Measurements from ENCODE around the gene CDH4.

CDH4 gene

DNA sequence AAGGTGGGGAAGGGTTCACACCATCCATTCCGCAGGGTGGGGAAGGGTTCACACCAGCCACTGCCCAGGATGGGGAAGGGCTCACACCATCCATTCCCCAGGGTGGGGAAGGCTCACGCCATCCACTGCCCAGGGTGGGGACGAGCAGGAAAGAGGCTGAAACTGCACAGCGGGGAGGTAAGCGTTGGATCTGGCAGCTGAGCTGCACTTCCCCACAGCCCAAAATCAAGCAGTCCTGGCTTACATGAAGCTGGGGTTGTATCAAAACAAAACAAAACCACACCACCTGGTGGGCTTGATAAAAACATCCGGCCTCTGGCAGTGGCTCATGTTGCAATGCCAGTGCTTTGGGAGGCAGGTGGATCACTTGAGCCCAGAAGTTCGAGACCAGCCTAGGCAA lies 545.1 kb downstream of the CDH4 start:
- ChIA-PET CTCF (interaction anchor here (0.6 to 1.0 kb wide), 2 partner anchors 46 to 130 kb away, joined by 3 to 4 read pairs; no protein-coding TSS in a partner anchor), POLR2A (no interaction called here)
- H3K27ac ChIP-seq (ENCODE audit: extremely low read depth, low read depth, low read length) = no peak overlapping the region

DNA sequence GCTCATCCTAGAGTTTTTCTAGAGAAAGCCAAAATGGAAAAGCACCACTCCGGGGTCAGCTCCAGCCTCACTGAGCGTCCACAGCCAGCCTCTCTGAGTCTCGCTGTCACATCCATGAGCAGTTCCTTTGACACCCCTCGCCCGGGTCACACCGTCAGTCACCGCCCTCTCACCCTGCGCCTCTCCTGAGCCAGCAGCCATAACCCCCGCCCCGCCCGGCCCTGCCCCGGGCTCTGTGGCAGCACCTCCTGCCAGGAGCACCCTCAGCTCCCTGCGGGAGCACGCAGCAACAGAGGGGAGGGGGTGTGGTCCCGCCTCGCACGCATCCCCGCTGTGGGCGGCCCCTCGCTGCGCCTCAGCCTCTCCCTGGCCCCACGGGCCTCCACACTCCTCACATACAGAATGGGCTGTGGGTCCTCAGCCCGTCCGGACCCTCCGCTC lies 545.9 kb downstream of the CDH4 start:
- Histone ChIP-seq H3K4me3 (ENCODE audit: low read depth, low read length) (no peak overlapping the region), H3K27ac (ENCODE audit: extremely low read depth, low read depth, low read length) (no peak overlapping the region), H3K4me1 (ENCODE audit: control insufficient read depth, insufficient read depth, low read length) (no peaks in the 10 kb centered on the region), H3K9me3 (ENCODE audit: control insufficient read depth, insufficient read depth, low read depth, low read length) (no peaks in the 10 kb centered on the region), H3K36me3 (ENCODE audit: control insufficient read depth in 2 of 2, insufficient read depth in 1 of 2, low read length in 2 of 2) (no peaks in the 10 kb centered on the region)
- CTCF ChIA-PET = no interaction called here
- POLR2A ChIA-PET = no interaction called here
- TF ChIP-seq, protein P1, sequence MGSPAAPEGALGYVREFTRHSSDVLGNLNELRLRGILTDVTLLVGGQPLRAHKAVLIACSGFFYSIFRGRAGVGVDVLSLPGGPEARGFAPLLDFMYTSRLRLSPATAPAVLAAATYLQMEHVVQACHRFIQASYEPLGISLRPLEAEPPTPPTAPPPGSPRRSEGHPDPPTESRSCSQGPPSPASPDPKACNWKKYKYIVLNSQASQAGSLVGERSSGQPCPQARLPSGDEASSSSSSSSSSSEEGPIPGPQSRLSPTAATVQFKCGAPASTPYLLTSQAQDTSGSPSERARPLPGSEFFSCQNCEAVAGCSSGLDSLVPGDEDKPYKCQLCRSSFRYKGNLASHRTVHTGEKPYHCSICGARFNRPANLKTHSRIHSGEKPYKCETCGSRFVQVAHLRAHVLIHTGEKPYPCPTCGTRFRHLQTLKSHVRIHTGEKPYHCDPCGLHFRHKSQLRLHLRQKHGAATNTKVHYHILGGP (tag by site-specific recombination; IDR thresholded peaks at IDR 0.05) = no peak
- TF ChIP-seq ZNF266 (tag by site-specific recombination; IDR thresholded peaks at IDR 0.05; ENCODE audit: low read depth) = no peak
- TF ChIP-seq ZNF600 (tag by site-specific recombination; IDR thresholded peaks at IDR 0.05) = no peak
- no peak for TF ChIP-seq ZNF48 (tag by site-specific recombination; IDR thresholded peaks at IDR 0.05)
- no peak for TF ChIP-seq WT1 (tag by site-specific recombination; IDR thresholded peaks at IDR 0.05)
- no peak for TF ChIP-seq MYNN (tag by site-specific recombination; IDR thresholded peaks at IDR 0.05; ENCODE audit: borderline replicate concordance)
- no peak for TF ChIP-seq ZBTB48 (tag by site-specific recombination; IDR thresholded peaks at IDR 0.05)
- TF ChIP-seq TRIM28 (IDR thresholded peaks at IDR 0.05; ENCODE audit: borderline replicate concordance, low read length) = no peak
- no peak for TF ChIP-seq ZNF174 (tag by site-specific recombination; IDR thresholded peaks at IDR 0.05)

More for the DNA sequence above, 545.1 kb downstream of the CDH4 start:
- TF ChIP-seq, protein P2, sequence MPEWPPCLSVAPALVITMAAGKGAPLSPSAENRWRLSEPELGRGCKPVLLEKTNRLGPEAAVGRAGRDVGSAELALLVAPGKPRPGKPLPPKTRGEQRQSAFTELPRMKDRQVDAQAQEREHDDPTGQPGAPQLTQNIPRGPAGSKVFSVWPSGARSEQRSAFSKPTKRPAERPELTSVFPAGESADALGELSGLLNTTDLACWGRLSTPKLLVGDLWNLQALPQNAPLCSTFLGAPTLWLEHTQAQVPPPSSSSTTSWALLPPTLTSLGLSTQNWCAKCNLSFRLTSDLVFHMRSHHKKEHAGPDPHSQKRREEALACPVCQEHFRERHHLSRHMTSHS (tag by site-specific recombination; IDR thresholded peaks at IDR 0.05) = no peak
- no peak for TF ChIP-seq ZNF19 (tag by site-specific recombination; IDR thresholded peaks at IDR 0.05; ENCODE audit: low read depth)
- TF ChIP-seq ZNF830 (tag by site-specific recombination; IDR thresholded peaks at IDR 0.05; ENCODE audit: low read depth) = no peak
- TF ChIP-seq, protein P3, sequence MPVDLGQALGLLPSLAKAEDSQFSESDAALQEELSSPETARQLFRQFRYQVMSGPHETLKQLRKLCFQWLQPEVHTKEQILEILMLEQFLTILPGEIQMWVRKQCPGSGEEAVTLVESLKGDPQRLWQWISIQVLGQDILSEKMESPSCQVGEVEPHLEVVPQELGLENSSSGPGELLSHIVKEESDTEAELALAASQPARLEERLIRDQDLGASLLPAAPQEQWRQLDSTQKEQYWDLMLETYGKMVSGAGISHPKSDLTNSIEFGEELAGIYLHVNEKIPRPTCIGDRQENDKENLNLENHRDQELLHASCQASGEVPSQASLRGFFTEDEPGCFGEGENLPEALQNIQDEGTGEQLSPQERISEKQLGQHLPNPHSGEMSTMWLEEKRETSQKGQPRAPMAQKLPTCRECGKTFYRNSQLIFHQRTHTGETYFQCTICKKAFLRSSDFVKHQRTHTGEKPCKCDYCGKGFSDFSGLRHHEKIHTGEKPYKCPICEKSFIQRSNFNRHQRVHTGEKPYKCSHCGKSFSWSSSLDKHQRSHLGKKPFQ (tag by site-specific recombination; IDR thresholded peaks at IDR 0.05) = peak; percentile 95
- no peak for TF ChIP-seq ZNF350 (tag by site-specific recombination; IDR thresholded peaks at IDR 0.05)
- TF ChIP-seq ZXDB (tag by site-specific recombination; IDR thresholded peaks at IDR 0.05) = no peak
- TF ChIP-seq ZNF146 (tag by site-specific recombination; IDR thresholded peaks at IDR 0.05) = no peak
- no peak for TF ChIP-seq ZNF202 (tag by site-specific recombination; IDR thresholded peaks at IDR 0.05; ENCODE audit: borderline replicate concordance)
- peak; percentile 42; the same call in 1 of the 2 replicates for TF ChIP-seq ZNF600 (tag by site-specific recombination; IDR thresholded peaks at IDR 0.05)
- TF ChIP-seq, protein P4, sequence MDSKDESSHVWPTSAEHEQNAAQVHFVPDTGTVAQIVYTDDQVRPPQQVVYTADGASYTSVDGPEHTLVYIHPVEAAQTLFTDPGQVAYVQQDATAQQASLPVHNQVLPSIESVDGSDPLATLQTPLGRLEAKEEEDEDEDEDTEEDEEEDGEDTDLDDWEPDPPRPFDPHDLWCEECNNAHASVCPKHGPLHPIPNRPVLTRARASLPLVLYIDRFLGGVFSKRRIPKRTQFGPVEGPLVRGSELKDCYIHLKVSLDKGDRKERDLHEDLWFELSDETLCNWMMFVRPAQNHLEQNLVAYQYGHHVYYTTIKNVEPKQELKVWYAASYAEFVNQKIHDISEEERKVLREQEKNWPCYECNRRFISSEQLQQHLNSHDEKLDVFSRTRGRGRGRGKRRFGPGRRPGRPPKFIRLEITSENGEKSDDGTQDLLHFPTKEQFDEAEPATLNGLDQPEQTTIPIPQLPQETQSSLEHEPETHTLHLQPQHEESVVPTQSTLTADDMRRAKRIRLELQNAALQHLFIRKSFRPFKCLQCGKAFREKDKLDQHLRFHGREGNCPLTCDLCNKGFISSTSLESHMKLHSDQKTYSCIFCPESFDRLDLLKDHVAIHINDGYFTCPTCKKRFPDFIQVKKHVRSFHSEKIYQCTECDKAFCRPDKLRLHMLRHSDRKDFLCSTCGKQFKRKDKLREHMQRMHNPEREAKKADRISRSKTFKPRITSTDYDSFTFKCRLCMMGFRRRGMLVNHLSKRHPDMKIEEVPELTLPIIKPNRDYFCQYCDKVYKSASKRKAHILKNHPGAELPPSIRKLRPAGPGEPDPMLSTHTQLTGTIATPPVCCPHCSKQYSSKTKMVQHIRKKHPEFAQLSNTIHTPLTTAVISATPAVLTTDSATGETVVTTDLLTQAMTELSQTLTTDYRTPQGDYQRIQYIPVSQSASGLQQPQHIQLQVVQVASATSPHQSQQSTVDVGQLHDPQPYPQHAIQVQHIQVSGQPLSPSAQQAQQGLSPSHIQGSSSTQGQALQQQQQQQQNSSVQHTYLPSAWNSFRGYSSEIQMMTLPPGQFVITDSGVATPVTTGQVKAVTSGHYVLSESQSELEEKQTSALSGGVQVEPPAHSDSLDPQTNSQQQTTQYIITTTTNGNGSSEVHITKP (tag by site-specific recombination; IDR thresholded peaks at IDR 0.05) = peak; percentile 89
- TF ChIP-seq, protein P5, sequence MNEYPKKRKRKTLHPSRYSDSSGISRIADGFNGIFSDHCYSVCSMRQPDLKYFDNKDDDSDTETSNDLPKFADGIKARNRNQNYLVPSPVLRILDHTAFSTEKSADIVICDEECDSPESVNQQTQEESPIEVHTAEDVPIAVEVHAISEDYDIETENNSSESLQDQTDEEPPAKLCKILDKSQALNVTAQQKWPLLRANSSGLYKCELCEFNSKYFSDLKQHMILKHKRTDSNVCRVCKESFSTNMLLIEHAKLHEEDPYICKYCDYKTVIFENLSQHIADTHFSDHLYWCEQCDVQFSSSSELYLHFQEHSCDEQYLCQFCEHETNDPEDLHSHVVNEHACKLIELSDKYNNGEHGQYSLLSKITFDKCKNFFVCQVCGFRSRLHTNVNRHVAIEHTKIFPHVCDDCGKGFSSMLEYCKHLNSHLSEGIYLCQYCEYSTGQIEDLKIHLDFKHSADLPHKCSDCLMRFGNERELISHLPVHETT (tag by site-specific recombination; IDR thresholded peaks at IDR 0.05) = no peak
- TF ChIP-seq, protein P6, sequence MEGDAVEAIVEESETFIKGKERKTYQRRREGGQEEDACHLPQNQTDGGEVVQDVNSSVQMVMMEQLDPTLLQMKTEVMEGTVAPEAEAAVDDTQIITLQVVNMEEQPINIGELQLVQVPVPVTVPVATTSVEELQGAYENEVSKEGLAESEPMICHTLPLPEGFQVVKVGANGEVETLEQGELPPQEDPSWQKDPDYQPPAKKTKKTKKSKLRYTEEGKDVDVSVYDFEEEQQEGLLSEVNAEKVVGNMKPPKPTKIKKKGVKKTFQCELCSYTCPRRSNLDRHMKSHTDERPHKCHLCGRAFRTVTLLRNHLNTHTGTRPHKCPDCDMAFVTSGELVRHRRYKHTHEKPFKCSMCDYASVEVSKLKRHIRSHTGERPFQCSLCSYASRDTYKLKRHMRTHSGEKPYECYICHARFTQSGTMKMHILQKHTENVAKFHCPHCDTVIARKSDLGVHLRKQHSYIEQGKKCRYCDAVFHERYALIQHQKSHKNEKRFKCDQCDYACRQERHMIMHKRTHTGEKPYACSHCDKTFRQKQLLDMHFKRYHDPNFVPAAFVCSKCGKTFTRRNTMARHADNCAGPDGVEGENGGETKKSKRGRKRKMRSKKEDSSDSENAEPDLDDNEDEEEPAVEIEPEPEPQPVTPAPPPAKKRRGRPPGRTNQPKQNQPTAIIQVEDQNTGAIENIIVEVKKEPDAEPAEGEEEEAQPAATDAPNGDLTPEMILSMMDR (tag by site-specific recombination; IDR thresholded peaks at IDR 0.05) = 0 out of 2 replicates have a peak, but pooled peaks have one; percentile 19
- no peak for TF ChIP-seq ZNF548 (tag by site-specific recombination; IDR thresholded peaks at IDR 0.05)
- TF ChIP-seq ZIC2 (tag by site-specific recombination; IDR thresholded peaks at IDR 0.05) = peak; percentile 81
- no peak for TF ChIP-seq ZNF549 (tag by site-specific recombination; IDR thresholded peaks at IDR 0.05)
- TF ChIP-seq GLIS2 (tag by site-specific recombination; IDR thresholded peaks at IDR 0.05) = no peak
- no peak for TF ChIP-seq ZSCAN16 (tag by site-specific recombination; IDR thresholded peaks at IDR 0.05)
- Histone ChIP-seq H3K4me1 (ENCODE audit: control insufficient read depth, insufficient read depth, low read length) (no peaks in the 10 kb centered on the region), H3K9me3 (ENCODE audit: control insufficient read depth, insufficient read depth, low read depth, low read length) (no peaks in the 10 kb centered on the region), H3K36me3 (ENCODE audit: control insufficient read depth in 2 of 2, insufficient read depth in 1 of 2, low read length in 2 of 2) (no peaks in the 10 kb centered on the region), H3K4me3 (ENCODE audit: low read depth, low read length) (no peak overlapping the region)
